ENCODE results near the gene IL10RA.

- no peak for TF ChIP-seq CTCF (IDR thresholded peaks at IDR 0.05)
- TF ChIP-seq POLR2A (IDR thresholded peaks at IDR 0.05): no peak
These were observed 6.4 kb downstream of the IL10RA start for GRCh38 chr11:117992620-117993019.
